AG09309 (cell line): ENCODE data around the gene WTAP.
"Not testable (repeated sequence)": the region's sequence is repeated elsewhere in the genome, so short reads cannot be mapped to it uniquely, and the experiment has no call there.

Experiments
- DNase-seq: peaks from one replicate; pipeline ENCODE4 v3.0.0-alpha.2; 2010; ENCODE audit warnings: low read depth
- H3K4me3 ChIP-seq: 2 replicates; pipeline ENCODE4 v1.5.1; 2011; ENCODE audit warnings: mild to moderate bottlenecking, low read depth, low read length, moderate library complexity; ENCODE audit not compliant: control insufficient read depth
- TF ChIP-seq, protein P1 (sequence below): IDR thresholded peaks from 2 replicates; pipeline ENCODE4 v1.5.1; 2011; ENCODE audit warnings: mild to moderate bottlenecking, low read depth, low read length, inconsistent platforms; ENCODE audit not compliant: insufficient read depth, control insufficient read depth; ENCODE audit errors: missing control alignments

WTAP gene

DNA sequence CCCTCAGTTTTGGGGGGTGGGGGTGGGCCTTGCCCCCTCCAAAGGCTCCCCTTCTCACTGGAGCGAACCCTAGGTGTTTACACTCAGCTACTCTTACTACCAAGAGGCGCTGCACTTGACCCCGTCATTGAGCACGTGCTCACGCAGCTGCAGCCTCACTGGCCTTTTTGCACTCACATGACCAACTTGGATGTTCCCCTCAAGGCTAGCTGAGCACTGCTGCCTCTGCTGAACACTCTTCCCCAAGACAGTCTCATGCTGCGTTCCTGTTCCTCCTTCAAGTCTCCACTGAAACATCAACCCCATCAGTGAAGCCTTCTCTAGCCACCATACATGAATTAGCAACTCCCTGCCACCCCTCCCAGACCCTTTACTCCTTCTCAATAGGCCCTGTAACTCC, 38.3 kb upstream of the WTAP start:
- no peak overlapping the region for H3K4me3 ChIP-seq
- no peak for DNase-seq
- TF ChIP-seq, protein P1, sequence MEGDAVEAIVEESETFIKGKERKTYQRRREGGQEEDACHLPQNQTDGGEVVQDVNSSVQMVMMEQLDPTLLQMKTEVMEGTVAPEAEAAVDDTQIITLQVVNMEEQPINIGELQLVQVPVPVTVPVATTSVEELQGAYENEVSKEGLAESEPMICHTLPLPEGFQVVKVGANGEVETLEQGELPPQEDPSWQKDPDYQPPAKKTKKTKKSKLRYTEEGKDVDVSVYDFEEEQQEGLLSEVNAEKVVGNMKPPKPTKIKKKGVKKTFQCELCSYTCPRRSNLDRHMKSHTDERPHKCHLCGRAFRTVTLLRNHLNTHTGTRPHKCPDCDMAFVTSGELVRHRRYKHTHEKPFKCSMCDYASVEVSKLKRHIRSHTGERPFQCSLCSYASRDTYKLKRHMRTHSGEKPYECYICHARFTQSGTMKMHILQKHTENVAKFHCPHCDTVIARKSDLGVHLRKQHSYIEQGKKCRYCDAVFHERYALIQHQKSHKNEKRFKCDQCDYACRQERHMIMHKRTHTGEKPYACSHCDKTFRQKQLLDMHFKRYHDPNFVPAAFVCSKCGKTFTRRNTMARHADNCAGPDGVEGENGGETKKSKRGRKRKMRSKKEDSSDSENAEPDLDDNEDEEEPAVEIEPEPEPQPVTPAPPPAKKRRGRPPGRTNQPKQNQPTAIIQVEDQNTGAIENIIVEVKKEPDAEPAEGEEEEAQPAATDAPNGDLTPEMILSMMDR = no peak

DNA sequence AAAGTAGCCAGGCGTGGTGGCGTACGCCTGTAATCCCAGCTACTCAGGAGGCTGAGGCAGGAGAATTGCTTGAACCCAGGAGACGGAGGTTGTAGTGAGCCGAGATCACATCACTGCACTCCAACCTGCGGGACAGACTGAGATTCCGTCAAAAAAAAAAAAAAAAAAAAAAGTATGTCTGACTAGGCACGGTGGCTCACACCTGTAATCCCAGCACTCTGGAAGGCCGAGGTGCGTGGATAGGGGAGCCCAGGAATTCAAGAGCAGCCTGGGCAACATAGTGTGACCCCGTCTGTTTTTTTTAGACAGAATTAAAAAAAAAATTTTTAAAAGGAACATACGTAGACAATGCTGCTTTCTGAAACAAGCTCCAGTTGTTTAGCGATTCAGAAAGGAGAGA, 37.2 kb upstream of the WTAP start:
- H3K4me3 ChIP-seq, DNase-seq: not testable (repeated sequence)

DNA sequence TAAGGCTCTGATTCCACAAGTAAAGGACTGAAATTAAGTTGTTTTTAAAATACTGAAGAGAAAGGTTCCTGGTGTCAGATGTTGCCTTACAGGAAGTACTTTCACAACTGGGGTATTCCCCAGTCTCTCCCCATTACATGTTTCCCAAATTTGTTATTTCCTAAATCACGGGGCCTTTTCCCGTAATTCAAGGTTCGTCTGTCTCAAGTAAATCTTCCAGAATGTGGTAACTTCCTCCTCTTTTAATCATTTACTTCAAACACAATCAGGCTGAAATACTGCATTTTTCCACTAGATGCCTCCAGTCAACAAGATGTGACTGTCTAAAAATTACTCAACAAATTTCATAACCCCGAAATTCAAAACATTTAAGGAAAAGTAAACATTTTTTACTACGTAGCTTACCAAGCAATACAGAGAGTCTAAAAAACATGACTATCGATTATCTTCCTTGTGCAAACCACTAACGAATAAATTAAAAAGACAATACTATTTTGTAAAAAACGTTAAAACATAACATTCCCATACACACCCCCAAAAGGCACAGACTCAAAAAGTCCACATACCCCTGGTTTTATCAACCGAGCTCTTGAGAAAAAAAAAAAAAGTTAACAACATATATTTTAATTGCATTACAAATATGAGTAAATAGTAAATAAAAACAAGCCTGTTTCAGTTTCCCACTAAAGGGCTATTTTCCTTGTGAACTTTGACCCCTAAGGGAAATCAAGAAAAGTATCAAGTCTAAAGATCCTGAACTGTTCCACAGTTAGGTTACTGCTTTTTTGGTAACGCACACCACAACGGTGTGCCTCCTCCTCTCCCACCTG, 36.0 kb upstream of the WTAP start:
- peak; percentile 79 for DNase-seq
- peak overlapping the region; percentile 75 for H3K4me3 ChIP-seq
- TF ChIP-seq, protein P1 = peak; percentile 66

DNA sequence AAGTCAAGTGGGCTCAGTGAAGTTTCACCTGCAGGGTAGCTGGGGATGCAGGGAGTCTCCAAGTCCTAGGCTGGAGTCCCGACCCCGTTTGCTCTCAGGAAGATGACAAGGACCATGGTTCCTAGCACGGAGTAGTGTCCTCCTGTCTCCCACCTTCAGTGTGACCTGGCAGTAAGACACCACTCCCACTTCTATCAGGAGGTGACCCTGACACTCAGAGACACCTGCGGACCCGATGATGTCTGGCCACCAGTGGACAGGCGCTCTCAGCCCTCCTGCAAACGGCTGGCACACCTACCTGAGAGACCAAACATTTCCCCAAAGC, 35.4 kb upstream of the WTAP start:
- TF ChIP-seq, protein P1 = no peak
- no peak for DNase-seq
- peak overlapping the region; percentile 75 for H3K4me3 ChIP-seq

- DNase-seq = no peak
- H3K4me3 ChIP-seq = peak overlapping the region; percentile 75
- TF ChIP-seq, protein P1 = no peak
These were observed 34.8 kb upstream of the WTAP start for GRCh38 chr6:159692303-159693127.

DNA sequence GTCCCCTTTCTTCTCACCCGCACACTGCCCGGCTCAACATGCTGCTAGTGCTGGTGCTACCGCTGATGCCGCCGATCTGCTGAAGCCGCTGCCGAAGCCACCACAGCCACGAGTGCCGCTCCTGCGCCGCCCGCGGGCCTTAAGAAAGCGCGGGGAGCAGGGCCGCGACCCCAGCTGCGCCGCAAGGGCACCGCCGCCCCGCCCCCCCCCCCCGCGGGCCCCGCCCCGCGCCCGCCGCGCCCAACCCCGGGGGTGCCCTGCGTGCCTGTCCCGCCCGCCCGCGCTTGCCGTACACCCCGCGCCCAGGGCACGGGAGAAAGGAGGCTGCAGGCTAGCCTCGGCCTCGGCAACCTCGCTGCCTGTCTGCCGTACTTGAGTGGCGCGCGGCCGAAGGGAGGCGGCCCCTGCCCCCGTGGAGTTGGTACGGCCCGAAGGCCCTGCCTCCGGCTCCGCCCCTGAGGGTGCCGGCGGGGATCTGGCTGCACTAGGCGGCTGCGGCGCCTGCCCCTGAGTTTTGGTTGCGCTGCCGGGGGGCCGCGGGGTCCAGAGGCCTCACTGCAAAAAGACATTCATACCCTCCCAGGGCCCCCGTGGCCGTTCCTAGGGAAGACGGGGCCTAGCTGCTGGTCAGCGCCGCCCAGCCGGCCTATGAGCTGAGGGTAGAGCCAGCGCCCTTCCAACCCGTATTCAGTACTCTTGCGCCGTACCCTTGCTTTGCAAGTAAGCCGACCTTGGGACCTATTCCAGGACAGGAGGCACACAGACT, 34.0 kb upstream of the WTAP start, which contains the start of gene SOD2:
TSS of gene SOD2 (minus strand) at position 114 of the 766 bp plus-strand sequence. CDS start at position 40, 74 bp downstream.
- DNase-seq = no peak
- peak within 1 kb of the TSS; percentile 75 for H3K4me3 ChIP-seq
- TF ChIP-seq, protein P1 = no peak
